Tibial artery (tissue), 4 donors: ENCODE measurements around the gene PDE11A.

Source experiments
- DNase-seq, 2 donors: peaks; one replicate each; pipeline ENCODE4 v3.0.0-alpha.2; 2019
- H3K27ac ChIP-seq, 2 donors: fragments of 200-600 bp; sonication (generic) in 1 of 2; 1 replicate in 1 of 2; 2 replicates in 1 of 2; pipeline ENCODE4 v1.5.1; 2018 to 2019; ENCODE audit warnings: mild to moderate bottlenecking in 1 of 2
- H3K27me3 ChIP-seq, 2 donors: fragments of 200-600 bp; sonication (generic) in 1 of 2; one replicate each; pipeline versions ENCODE4 v1.5.1 to v1.6.0; 2016 to 2019
- H3K36me3 ChIP-seq, 3 donors: fragments of 200-600 bp; sonication (generic) in 2 of 3; one replicate each; pipeline ENCODE4 v1.5.1; 2016 to 2019; ENCODE audit warnings: mild to moderate bottlenecking in 2 of 3
- H3K4me1 ChIP-seq, 4 donors: fragments of 200-600 bp; sonication (generic) in 2 of 4; 1 replicate in 3 of 4; 2 replicates in 1 of 4; pipeline ENCODE4 v1.5.1; 2016 to 2019
- H3K4me3 ChIP-seq, 2 donors: fragments of 200-600 bp; sonication (generic) in 1 of 2; 1 replicate in 1 of 2; 2 replicates in 1 of 2; pipeline ENCODE4 v1.5.1; 2018 to 2019; ENCODE audit warnings: mild to moderate bottlenecking in 2 of 2
- H3K9me3 ChIP-seq, 3 donors: fragments of 200-600 bp; sonication (generic) in 1 of 3; one replicate each; pipeline ENCODE4 v1.5.1; 2016 to 2019
- intact Hi-C: fragments of 100-400 bp; cut with DNase I; formaldehyde crosslinking; loops from one replicate; pipeline ENCODE4 v1.15.0; 2023; ENCODE audit warnings: low total_unique reads
- TF ChIP-seq, protein P1 (sequence below), 2 experiments: fragments of 200-600 bp in 1 of 2; fragments of 450-650 bp in 1 of 2; IDR thresholded peaks; one replicate each; pipeline ENCODE4 v1.5.1; 2017 to 2019; ENCODE audit warnings: antibody characterized with exemption in 2 of 2, mild to moderate bottlenecking in 1 of 2, moderate library complexity in 1 of 2

The PDE11A gene

DNA sequence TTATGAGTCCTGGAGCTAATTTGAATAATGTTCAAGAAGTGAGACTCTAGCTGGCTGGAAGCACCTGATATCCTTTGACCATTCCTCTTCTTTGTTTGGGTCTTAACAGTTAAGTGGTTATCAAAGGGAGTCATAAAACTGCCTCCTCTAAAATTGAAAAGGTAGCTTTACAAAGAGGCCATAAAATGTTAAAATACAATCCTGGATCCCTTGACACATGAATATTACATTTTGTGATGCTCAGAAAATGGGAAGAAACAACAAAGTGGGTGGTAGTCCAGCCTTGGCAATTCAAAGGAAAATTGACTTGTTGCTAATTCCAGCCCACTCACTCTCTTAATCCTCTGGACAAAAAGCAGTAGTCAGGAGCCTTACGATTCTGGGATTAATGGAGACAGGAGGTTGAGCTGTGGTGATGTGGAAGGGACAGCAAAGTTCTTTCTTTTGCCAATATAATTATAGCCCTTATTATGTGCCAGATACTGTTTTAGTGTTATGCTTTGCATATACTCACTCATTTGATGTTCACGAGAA is 339.2 kb downstream of the PDE11A start:
- Histone ChIP-seq H3K9me3 (no peaks in the 10 kb centered on the region), H3K4me1 (no peaks in the 10 kb centered on the region)
- TF ChIP-seq, protein P1, sequence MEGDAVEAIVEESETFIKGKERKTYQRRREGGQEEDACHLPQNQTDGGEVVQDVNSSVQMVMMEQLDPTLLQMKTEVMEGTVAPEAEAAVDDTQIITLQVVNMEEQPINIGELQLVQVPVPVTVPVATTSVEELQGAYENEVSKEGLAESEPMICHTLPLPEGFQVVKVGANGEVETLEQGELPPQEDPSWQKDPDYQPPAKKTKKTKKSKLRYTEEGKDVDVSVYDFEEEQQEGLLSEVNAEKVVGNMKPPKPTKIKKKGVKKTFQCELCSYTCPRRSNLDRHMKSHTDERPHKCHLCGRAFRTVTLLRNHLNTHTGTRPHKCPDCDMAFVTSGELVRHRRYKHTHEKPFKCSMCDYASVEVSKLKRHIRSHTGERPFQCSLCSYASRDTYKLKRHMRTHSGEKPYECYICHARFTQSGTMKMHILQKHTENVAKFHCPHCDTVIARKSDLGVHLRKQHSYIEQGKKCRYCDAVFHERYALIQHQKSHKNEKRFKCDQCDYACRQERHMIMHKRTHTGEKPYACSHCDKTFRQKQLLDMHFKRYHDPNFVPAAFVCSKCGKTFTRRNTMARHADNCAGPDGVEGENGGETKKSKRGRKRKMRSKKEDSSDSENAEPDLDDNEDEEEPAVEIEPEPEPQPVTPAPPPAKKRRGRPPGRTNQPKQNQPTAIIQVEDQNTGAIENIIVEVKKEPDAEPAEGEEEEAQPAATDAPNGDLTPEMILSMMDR (IDR thresholded peaks at IDR 0.05) = no peak

DNA sequence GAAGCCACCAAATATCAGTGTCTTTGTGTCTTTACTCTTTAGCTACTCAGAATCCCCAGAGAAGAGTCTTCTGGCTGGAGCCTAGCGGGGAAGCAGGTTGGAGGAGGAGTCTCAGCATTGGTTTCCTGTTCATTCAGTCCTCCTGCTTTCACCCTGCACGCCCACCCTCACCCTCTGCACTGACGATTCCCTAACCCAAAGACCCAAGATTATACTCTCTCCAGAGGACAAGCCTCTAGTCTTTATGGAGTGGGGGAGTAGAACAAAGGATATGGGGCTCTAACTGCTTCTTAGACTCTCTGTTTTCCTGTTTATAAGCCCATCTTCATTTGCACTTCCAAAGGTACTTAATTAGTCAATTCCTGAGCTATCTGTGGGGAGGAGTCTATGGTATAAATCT is 341.2 kb downstream of the PDE11A start:
- Histone ChIP-seq H3K9me3 (no peaks in the 10 kb centered on the region), H3K27me3 (peaks cover 0 to 3% of the 10 kb centered on the region in 2 donors), H3K36me3 (no peaks in the 10 kb centered on the region), H3K4me1 (no peaks in the 10 kb centered on the region), H3K27ac (no peak overlapping the region), H3K4me3 (no peak overlapping the region)
- no peak for DNase-seq
- TF ChIP-seq, protein P1 (IDR thresholded peaks at IDR 0.05) = no peak
- intact Hi-C loops = no loop called here

More for the DNA sequence above, 339.2 kb downstream of the PDE11A start:
- intact Hi-C loops = no loop called here
- H3K4me3 ChIP-seq = no peak overlapping the region
- DNase-seq = no peak
- no peaks in the 10 kb centered on the region for H3K36me3 ChIP-seq
- peaks cover 0 to 3% of the 10 kb centered on the region in 2 donors for H3K27me3 ChIP-seq
- no peak overlapping the region for H3K27ac ChIP-seq

DNA sequence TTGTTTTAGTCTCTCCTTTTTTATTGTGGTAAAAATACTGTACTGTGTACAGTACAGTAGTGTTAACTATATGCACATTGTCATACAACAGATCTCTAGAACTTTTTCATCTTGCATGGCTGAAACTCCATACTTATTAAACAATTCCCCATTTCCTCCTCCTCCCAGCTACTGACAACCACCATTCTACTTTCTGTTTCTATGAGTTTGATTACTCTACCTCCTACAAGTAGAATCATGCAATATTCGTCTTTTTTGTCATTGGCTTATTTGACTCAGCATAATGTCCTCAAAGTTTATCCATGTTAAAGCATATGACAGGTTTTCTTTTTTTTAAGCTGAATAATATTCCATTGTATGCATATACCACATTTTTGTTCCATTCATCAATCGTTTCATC is 341.8 kb downstream of the PDE11A start:
- Histone ChIP-seq H3K4me3 (no peak overlapping the region), H3K4me1 (no peaks in the 10 kb centered on the region), H3K9me3 (no peaks in the 10 kb centered on the region), H3K27ac (no peak overlapping the region), H3K27me3 (peaks cover 0 to 3% of the 10 kb centered on the region in 2 donors), H3K36me3 (no peaks in the 10 kb centered on the region)
- TF ChIP-seq, protein P1 (IDR thresholded peaks at IDR 0.05) = no peak
- intact Hi-C loops = no loop called here
- no peak for DNase-seq

DNA sequence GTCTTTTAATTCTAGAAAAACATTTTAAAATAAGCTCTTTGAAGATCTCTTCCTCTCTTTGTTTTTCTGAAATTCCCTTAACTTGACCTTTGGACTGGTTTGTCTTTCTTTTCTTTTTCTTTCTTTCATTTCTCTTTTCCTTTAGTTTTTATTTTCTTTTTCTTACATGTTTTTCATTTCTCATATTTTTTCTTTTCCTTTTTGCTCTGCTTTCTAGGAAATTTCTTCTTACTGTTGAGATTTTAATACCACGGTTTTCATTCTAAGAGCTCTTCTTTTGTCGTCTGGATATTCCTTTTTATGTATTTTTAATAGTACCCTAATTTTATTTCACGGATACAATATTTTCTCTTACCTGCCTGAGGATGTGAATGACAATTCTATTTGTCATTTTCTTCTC is 342.2 kb downstream of the PDE11A start:
- intact Hi-C loops = no loop called here
- H3K9me3 ChIP-seq = no peaks in the 10 kb centered on the region

DNA sequence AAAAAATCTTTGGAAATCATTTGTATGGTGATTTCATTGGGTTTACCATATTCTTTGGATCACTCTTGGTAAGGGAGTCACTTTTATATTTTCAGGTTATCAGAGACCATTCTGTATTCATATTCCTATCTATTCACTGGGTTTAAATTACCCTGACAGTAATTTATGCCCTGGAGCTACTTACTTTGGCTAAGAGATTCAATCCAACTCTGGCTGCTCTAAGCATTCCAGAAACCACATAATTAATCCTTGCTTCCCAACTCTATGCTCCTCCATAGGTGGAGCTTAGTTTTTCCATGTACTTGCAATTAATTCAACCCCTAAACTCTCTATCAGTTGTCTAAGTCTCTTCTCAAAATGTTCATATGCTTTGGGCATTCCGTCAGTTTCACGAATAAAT is 343.7 kb downstream of the PDE11A start:
- peaks cover 0 to 3% of the 10 kb centered on the region in 2 donors for H3K27me3 ChIP-seq
- H3K27ac ChIP-seq = no peak overlapping the region
- no peaks in the 10 kb centered on the region for H3K36me3 ChIP-seq
- TF ChIP-seq, protein P1 (IDR thresholded peaks at IDR 0.05) = no peak
- intact Hi-C loops = no loop called here
- H3K9me3 ChIP-seq = no peaks in the 10 kb centered on the region
- no peak overlapping the region for H3K4me3 ChIP-seq
- no peaks in the 10 kb centered on the region for H3K4me1 ChIP-seq
- no peak for DNase-seq

More for the DNA sequence above, 342.2 kb downstream of the PDE11A start:
- H3K36me3 ChIP-seq = no peaks in the 10 kb centered on the region
- DNase-seq = no peak
- no peaks in the 10 kb centered on the region for H3K4me1 ChIP-seq
- H3K27me3 ChIP-seq = peaks cover 0 to 3% of the 10 kb centered on the region in 2 donors
- no peak overlapping the region for H3K4me3 ChIP-seq
- no peak overlapping the region for H3K27ac ChIP-seq
- TF ChIP-seq, protein P1 (IDR thresholded peaks at IDR 0.05) = no peak

DNA sequence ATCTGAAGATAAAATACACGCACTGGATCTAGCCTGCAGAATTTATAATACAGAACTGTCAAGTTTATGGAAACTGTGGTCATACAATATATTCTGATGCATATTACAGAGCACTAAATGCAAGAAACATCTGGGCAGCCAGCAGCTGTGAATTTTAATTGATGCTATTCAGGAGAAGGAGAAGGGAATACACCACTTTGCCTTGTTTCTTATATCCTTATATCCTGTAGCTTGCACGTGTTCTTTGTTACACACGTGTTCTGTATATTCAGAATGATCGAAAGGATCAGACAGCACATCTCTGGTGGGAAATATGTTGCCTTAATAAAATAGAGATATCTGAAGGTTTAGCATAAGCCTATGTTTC is 344.2 kb downstream of the PDE11A start:
- Histone ChIP-seq H3K27ac (no peak overlapping the region), H3K4me1 (no peaks in the 10 kb centered on the region), H3K4me3 (no peak overlapping the region), H3K36me3 (no peaks in the 10 kb centered on the region), H3K27me3 (peaks cover 0 to 3% of the 10 kb centered on the region in 2 donors), H3K9me3 (no peaks in the 10 kb centered on the region)
- no peak for DNase-seq
- TF ChIP-seq, protein P1 (IDR thresholded peaks at IDR 0.05) = no peak
- intact Hi-C loops = no loop called here
